Lower leg skin (tissue), 3 donors: ENCODE data around the gene BBOX1.

Experiments
- POLR2A ChIP-seq, 2 donors: fragments of 450-650 bp; IDR thresholded peaks; one replicate each; pipeline ENCODE4 v1.6.1; 2016 to 2017; ENCODE audit warnings: antibody characterized with exemption in 2 of 2, mild to moderate bottlenecking in 1 of 2, moderate library complexity in 1 of 2
- TF ChIP-seq, protein P1 (sequence below), 3 donors: fragments of 450-650 bp; IDR thresholded peaks; one replicate each; pipeline ENCODE4 v1.5.1; 2016; ENCODE audit warnings: antibody characterized with exemption in 3 of 3, mild to moderate bottlenecking in 3 of 3, moderate library complexity in 2 of 3

GRCh38 chr11:27076121-27076589 is 35.5 kb downstream of the BBOX1 start:
- TF ChIP-seq, protein P1, sequence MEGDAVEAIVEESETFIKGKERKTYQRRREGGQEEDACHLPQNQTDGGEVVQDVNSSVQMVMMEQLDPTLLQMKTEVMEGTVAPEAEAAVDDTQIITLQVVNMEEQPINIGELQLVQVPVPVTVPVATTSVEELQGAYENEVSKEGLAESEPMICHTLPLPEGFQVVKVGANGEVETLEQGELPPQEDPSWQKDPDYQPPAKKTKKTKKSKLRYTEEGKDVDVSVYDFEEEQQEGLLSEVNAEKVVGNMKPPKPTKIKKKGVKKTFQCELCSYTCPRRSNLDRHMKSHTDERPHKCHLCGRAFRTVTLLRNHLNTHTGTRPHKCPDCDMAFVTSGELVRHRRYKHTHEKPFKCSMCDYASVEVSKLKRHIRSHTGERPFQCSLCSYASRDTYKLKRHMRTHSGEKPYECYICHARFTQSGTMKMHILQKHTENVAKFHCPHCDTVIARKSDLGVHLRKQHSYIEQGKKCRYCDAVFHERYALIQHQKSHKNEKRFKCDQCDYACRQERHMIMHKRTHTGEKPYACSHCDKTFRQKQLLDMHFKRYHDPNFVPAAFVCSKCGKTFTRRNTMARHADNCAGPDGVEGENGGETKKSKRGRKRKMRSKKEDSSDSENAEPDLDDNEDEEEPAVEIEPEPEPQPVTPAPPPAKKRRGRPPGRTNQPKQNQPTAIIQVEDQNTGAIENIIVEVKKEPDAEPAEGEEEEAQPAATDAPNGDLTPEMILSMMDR (IDR thresholded peaks at IDR 0.05) = no peak
- no peak for TF ChIP-seq POLR2A (IDR thresholded peaks at IDR 0.05)
